ENCODE data around the gene EFL1. TPM values are rescaled to one million over a fixed set of nuclear protein-coding genes. Genes with fewer than 3 reads are reported as not detected.
A peak's percentile ranks its signal among the peaks of the same experiment; 100 is the strongest.

Gene EFL1
- polyA plus RNA-seq, 2 of the 4 experiments (the other 2 are of a cell fraction) = 21.2 to 42.3 TPM

- POLR2A ChIA-PET = interaction anchor here (1.5 kb wide), 1 partner anchor 81 kb away, joined by 3 read pairs; no protein-coding TSS in a partner anchor
- no peak overlapping the region for H3K27ac ChIP-seq
- no peak overlapping the region for H3K4me2 ChIP-seq
- H3K4me1 ChIP-seq = peaks cover 43% of the 10 kb centered on the region
- H3K9me3 ChIP-seq = no peaks in the 10 kb centered on the region
- no peak for DNase-seq (ENCODE audit: low read depth in 1 of 2, low spot score in 1 of 2)
- CTCF ChIA-PET = interaction anchor here (0.7 to 33.1 kb wide), 5 partner anchors 9 to 49 kb away, joined by 3 to 570 read pairs (median 4); no protein-coding TSS in a partner anchor
- no peak overlapping the region for H3K4me3 ChIP-seq
- no peak for ATAC-seq
- TF ChIP-seq EHMT2 (IDR thresholded peaks at IDR 0.05; ENCODE audit: low read depth) = no peak
- no peak for TF ChIP-seq RFX5 (IDR thresholded peaks at IDR 0.05)
- no peak for TF ChIP-seq NPAS2 (CRISPR knock-in tag; IDR thresholded peaks at IDR 0.05; ENCODE audit: borderline replicate concordance)
- TF ChIP-seq BHLHE40 (IDR thresholded peaks at IDR 0.05; ENCODE audit: low read depth, low read length) = no peak
- no peak for TF ChIP-seq SMC3 (IDR thresholded peaks at IDR 0.05)
- TF ChIP-seq HDAC2 (IDR thresholded peaks at IDR 0.05) = no peak
- no peak for TF ChIP-seq E2F6 (IDR thresholded peaks at IDR 0.05; ENCODE audit: borderline replicate concordance, low read depth)
- no peak for TF ChIP-seq ZNF302 (CRISPR knock-in tag; IDR thresholded peaks at IDR 0.05)
- no peak for TF ChIP-seq MAX (IDR thresholded peaks at IDR 0.05)
- no peak for TF ChIP-seq RNF2 (IDR thresholded peaks at IDR 0.05; ENCODE audit: borderline replicate concordance, low read depth)
- no peak for TF ChIP-seq GATA3 (IDR thresholded peaks at IDR 0.05; ENCODE audit: borderline replicate concordance)
- no peak for FAIRE-seq
Measured at GRCh38 chr15:82127581-82127980, 135.0 kb downstream of the EFL1 start.

- no peak overlapping the region for H3K27ac ChIP-seq
- no peak for ATAC-seq
- no peak overlapping the region for H3K4me2 ChIP-seq
- no peak for DNase-seq (ENCODE audit: low read depth in 1 of 2, low spot score in 1 of 2)
- no peaks in the 10 kb centered on the region for H3K9me3 ChIP-seq
- POLR2A ChIA-PET = no interaction called here
- FAIRE-seq = no peak
- CTCF ChIA-PET = interaction anchor here (0.6 to 33.1 kb wide), 3 partner anchors 14 to 159 kb away, joined by 5 to 570 read pairs (median 7); no protein-coding TSS in a partner anchor
- peaks cover 45% of the 10 kb centered on the region for H3K4me1 ChIP-seq
- H3K4me3 ChIP-seq = no peak overlapping the region
- TF ChIP-seq BHLHE40 (IDR thresholded peaks at IDR 0.05; ENCODE audit: low read depth, low read length) (no peak), HOXB13 (CRISPR knock-in tag; IDR thresholded peaks at IDR 0.05; ENCODE audit: low read depth) (no peak), PBX3 (IDR thresholded peaks at IDR 0.05) (no peak), FOSB (CRISPR knock-in tag; IDR thresholded peaks at IDR 0.05) (no peak), JUN (IDR thresholded peaks at IDR 0.05) (no peak)
- 88% methylated on average over 3 of the region's 3 CpGs for WGBS (ENCODE audit: missing lambda C conversion rate)
Measured at GRCh38 chr15:82126346-82126745, 136.2 kb downstream of the EFL1 start.

GRCh38 chr15:82124331-82125263, 137.9 kb downstream of the EFL1 start:
- ChIA-PET POLR2A (no interaction called here), CTCF (interaction anchor here (0.9 to 33.1 kb wide), 4 partner anchors 15 to 60 kb away, joined by 3 to 570 read pairs (median 12); no protein-coding TSS in a partner anchor)
- no peaks in the 10 kb centered on the region for H3K9me3 ChIP-seq
- peaks cover 35% of the 10 kb centered on the region for H3K4me1 ChIP-seq
- no peak for FAIRE-seq
- H3K4me3 ChIP-seq = no peak overlapping the region
- H3K27ac ChIP-seq = peak overlapping the region in 1 of 2 experiments; percentile 73; a peak in 2 of 6 replicates
- ATAC-seq = 0 out of 6 replicates have a peak, but pooled peaks of 1 of the 2 experiments have one; percentile 26
- DNase-seq (ENCODE audit: low read depth in 1 of 2, low spot score in 1 of 2) = no peak
- TF ChIP-seq ZC3H11A (IDR thresholded peaks at IDR 0.05) = no peak
- no peak for TF ChIP-seq CHD2 (IDR thresholded peaks at IDR 0.05; ENCODE audit: low read length, partially characterized antibody)
- no peak for TF ChIP-seq SMC3 (IDR thresholded peaks at IDR 0.05)
- TF ChIP-seq FOXS1 (CRISPR knock-in tag; IDR thresholded peaks at IDR 0.05) = no peak
- TF ChIP-seq ESRRA (IDR thresholded peaks at IDR 0.05; ENCODE audit: borderline replicate concordance, low read length) = no peak
- no peak for TF ChIP-seq HMGXB4 (CRISPR knock-in tag; IDR thresholded peaks at IDR 0.05; ENCODE audit: borderline replicate concordance)
- no peak for TF ChIP-seq PHF8 (IDR thresholded peaks at IDR 0.05; ENCODE audit: borderline replicate concordance, low read depth)
- no peak for TF ChIP-seq CHD4 (IDR thresholded peaks at IDR 0.05; ENCODE audit: borderline replicate concordance)
- no peak for TF ChIP-seq NR3C1 (IDR thresholded peaks at IDR 0.05)
- TF ChIP-seq TFCP2L1 (CRISPR knock-in tag; IDR thresholded peaks at IDR 0.05) = no peak
- no peak for TF ChIP-seq MAZ (IDR thresholded peaks at IDR 0.05; ENCODE audit: borderline replicate concordance, low read depth, low read length)
- no peak for TF ChIP-seq FOSB (CRISPR knock-in tag; IDR thresholded peaks at IDR 0.05)
- no peak for TF ChIP-seq CEBPB (IDR thresholded peaks at IDR 0.05)
- no peak for TF ChIP-seq HDAC2 (IDR thresholded peaks at IDR 0.05)
- no peak for TF ChIP-seq RNF2 (IDR thresholded peaks at IDR 0.05; ENCODE audit: borderline replicate concordance, low read depth)
- TF ChIP-seq ATOH8 (CRISPR knock-in tag; IDR thresholded peaks at IDR 0.05; ENCODE audit: low read depth) = no peak
- WGBS (ENCODE audit: missing lambda C conversion rate) = 75% methylated on average over 9 of the region's 9 CpGs
- H3K4me2 ChIP-seq = no peak overlapping the region
